GM10248 (cell line): Measurements from ENCODE around the gene TRAPPC12.

Source experiments
- CTCF ChIA-PET: fragments of 300-600 bp; sonication (Branson Sonifier 250); formaldehyde crosslinking; extraction: SDS; loops from one replicate; lab custom pipeline; 2021; ENCODE audit warnings: antibody characterized with exemption; lab: Yijun Ruan, JAX
- POLR2A ChIA-PET: fragments of 350-650 bp; sonication (Branson Sonifier 250); formaldehyde crosslinking; extraction: SDS; loops from one replicate; lab custom pipeline; 2020; ENCODE audit warnings: antibody characterized with exemption; lab: Yijun Ruan, JAX
- DNase-seq: peaks from one replicate; pipeline ENCODE4 v3.0.0; 2012; ENCODE audit errors: extremely low spot score
- TF ChIP-seq, protein P1 (sequence below): IDR thresholded peaks from 2 replicates; pipeline ENCODE4 v1.5.1; 2012; ENCODE audit warnings: mild to moderate bottlenecking, low read depth; ENCODE audit errors: extremely low read depth, missing control alignments, control extremely low read depth

The TRAPPC12 gene

DNA sequence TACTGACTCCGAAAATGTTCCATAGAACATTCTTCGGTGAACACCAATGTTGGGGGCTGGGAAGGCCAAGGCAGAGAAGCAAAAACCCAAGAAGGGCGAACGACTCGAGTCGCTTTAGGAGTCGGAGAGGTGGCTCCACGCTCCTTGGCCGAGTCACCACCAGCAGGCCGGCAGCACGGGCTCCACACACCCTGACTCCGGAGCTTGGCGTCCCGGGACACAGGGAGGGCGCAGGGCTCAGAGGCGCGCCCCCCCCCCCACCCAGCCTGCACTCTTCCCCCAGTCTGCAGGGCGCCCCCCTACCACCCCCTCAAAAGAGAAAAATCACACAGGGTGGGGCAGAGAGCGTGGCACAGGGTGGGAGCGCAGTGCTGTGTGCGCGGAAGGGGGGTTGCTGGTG lies 147.4 kb downstream of the TRAPPC12 start:
- POLR2A ChIA-PET = no interaction called here
- TF ChIP-seq, protein P1, sequence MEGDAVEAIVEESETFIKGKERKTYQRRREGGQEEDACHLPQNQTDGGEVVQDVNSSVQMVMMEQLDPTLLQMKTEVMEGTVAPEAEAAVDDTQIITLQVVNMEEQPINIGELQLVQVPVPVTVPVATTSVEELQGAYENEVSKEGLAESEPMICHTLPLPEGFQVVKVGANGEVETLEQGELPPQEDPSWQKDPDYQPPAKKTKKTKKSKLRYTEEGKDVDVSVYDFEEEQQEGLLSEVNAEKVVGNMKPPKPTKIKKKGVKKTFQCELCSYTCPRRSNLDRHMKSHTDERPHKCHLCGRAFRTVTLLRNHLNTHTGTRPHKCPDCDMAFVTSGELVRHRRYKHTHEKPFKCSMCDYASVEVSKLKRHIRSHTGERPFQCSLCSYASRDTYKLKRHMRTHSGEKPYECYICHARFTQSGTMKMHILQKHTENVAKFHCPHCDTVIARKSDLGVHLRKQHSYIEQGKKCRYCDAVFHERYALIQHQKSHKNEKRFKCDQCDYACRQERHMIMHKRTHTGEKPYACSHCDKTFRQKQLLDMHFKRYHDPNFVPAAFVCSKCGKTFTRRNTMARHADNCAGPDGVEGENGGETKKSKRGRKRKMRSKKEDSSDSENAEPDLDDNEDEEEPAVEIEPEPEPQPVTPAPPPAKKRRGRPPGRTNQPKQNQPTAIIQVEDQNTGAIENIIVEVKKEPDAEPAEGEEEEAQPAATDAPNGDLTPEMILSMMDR = no peak
- CTCF ChIA-PET = interaction anchor here (0.6 to 0.8 kb wide), 2 partner anchors 12 to 28 kb away, joined by 3 read pairs; no protein-coding TSS in a partner anchor

DNA sequence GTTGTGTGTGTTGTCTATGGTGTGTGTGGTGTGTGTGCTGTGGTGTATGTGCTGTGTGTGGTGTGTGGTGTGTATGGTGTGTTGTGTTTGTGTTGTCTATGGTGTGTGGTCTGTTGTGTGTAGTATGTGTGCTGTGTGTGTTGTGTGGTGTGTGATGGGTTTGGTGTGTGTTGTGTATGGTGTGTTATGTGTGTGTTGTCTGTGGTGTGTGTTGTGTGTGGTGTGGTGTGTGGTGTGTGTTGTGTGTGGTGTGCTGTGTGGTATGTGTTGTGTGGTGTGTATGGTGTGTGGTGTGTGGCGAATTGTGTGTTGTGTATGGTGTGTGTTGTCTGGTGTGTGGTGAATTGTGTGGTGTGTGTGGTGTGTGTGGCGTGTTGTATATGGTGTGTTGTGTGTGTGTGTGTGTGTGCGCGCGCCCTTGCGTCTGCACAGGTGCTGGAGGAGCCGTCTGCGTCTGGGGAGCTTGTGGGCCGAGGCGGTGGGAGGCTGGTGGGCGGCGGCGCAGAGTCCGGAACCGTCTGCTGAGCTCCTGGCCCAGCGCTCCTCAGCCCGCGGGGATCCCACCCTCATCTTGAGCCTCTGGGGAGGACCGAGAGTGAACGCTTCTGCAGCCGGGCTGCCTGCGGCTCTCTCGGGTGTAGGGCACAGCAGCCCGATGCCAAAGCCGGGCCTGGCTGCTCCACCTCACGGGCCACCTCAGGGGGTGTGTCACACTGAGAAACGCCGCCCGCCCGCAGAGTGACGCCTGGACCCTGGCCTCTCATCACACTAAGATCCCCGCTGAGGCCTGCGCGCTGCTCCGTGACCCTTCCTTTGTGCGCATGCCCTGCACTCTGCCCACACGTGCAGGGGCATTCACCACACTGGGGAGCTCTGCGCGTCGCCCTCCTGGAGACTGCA lies 148.6 kb downstream of the TRAPPC12 start:
- DNase-seq = no peak
- ChIA-PET CTCF (interaction anchor here (0.8 kb wide), 1 partner anchor 8 kb away, joined by 3 read pairs; the partner anchor contains the start of gene ADI1), POLR2A (no interaction called here)
- TF ChIP-seq, protein P1 = no peak

More for the DNA sequence above, 147.4 kb downstream of the TRAPPC12 start:
- no peak for DNase-seq
